ENCODE data around the gene CHRD. TPM values are rescaled to one million over a fixed set of nuclear protein-coding genes. Genes with fewer than 3 reads are reported as not detected.

CHRD gene
- total and polyA plus RNA-seq, 10 of the 15 experiments (the other 5 are each of a cell fraction or from before 2014, with no cell fraction given): not detected

GRCh38 chr3:184399410-184399809 lies 19.6 kb downstream of the CHRD start (continued):
- TF ChIP-seq ZNF687 (IDR thresholded peaks at IDR 0.05) (no peak), RBBP5 (conservative IDR thresholded peaks at IDR 0.05) (no peak), TAF1 (IDR thresholded peaks at IDR 0.05; ENCODE audit: borderline replicate concordance, low read depth, low read length) (no peak), BRCA1 (IDR thresholded peaks at IDR 0.05; ENCODE audit: low read depth, low read length) (no peak), SKIL (IDR thresholded peaks at IDR 0.05; ENCODE audit: low read depth, poor library complexity, severe bottlenecking) (no peak), KDM1A (IDR thresholded peaks at IDR 0.05; ENCODE audit: borderline replicate concordance) (no peak), EED (IDR thresholded peaks at IDR 0.05; ENCODE audit: low read depth) (no peak)

Data from GM12878 (cell line).